Stomach (tissue), 9 donors: ENCODE data around the gene CYP1A2. TPM values are rescaled to one million over a fixed set of nuclear protein-coding genes. Genes with fewer than 3 reads are reported as not detected.

Experiments
- DNase-seq, 2 donors: peaks; one replicate each; pipeline versions ENCODE4 v3.0.0 to v3.0.0-alpha.2; 2013 to 2019
- H3K27ac ChIP-seq, 5 donors: fragments of 200-600 bp in 4 of 5; sonication (generic) in 4 of 5; one replicate each; pipeline ENCODE4 v1.5.1; 2013 to 2019; ENCODE audit warnings: mild to moderate bottlenecking in 1 of 5, moderate library complexity in 1 of 5
- H3K27me3 ChIP-seq, 3 donors: fragments of 200-600 bp; sonication (generic); one replicate each; pipeline ENCODE4 v1.5.1; 2017 to 2019; ENCODE audit warnings: mixed run types in 1 of 3
- H3K36me3 ChIP-seq, 4 donors: fragments of 200-600 bp; sonication (generic); 1 replicate in 3 of 4; 2 replicates in 1 of 4; pipeline ENCODE4 v1.5.1; 2016 to 2019
- H3K4me1 ChIP-seq, 4 donors: fragments of 200-600 bp; sonication (generic); one replicate each; pipeline ENCODE4 v1.5.1; 2016 to 2019
- H3K4me3 ChIP-seq, 4 donors: fragments of 200-600 bp; sonication (generic) in 3 of 4; one replicate each; pipeline ENCODE4 v1.5.1; 2016 to 2019; ENCODE audit warnings: mild to moderate bottlenecking in 1 of 4
- H3K9me3 ChIP-seq, 4 donors: fragments of 200-600 bp; sonication (generic); one replicate each; pipeline ENCODE4 v1.5.1; 2016 to 2019
- CTCF ChIP-seq, 7 experiments: fragments of 450-650 bp in 4 of 7; fragments of 200-600 bp in 3 of 7; sonication (generic) in 3 of 7; IDR thresholded peaks; one replicate each; pipeline ENCODE4 v1.5.1; 2016 to 2019; ENCODE audit warnings: antibody characterized with exemption in 7 of 7, control low read depth in 2 of 7, mild to moderate bottlenecking in 1 of 7
- EP300 ChIP-seq: sonication (generic); formaldehyde crosslinking; IDR thresholded peaks from one replicate; pipeline ENCODE4 v1.6.1; 2017; ENCODE audit warnings: antibody characterized with exemption
- POLR2A ChIP-seq, 4 donors: fragments of 450-650 bp; IDR thresholded peaks; one replicate each; pipeline ENCODE4 v1.6.1; 2016; ENCODE audit warnings: antibody characterized with exemption in 4 of 4, control low read depth in 2 of 4, mild to moderate bottlenecking in 1 of 4, moderate library complexity in 1 of 4
- POLR2AphosphoS5 ChIP-seq, 3 donors: sonication (generic); formaldehyde crosslinking; IDR thresholded peaks; one replicate each; pipeline ENCODE4 v1.6.1; 2016; ENCODE audit warnings: antibody characterized with exemption in 3 of 3
- WGBS, 5 donors: extraction: QIAGEN DNeasy Blood & Tissue Kit in 3 of 5; methylation state at CpG; one replicate each; pipeline versions ENCODE4 v1.1.5 to v1.1.7; 2013 to 2018; 5-methylcytosine and 5-hydroxymethylcytosine counted together
- intact Hi-C: fragments of 100-400 bp; cut with DNase I; formaldehyde crosslinking; loops from one replicate; pipeline ENCODE4 v1.15.1; 2023; ENCODE audit warnings: low total_unique reads
- polyA plus RNA-seq, 3 donors: library from polyadenylated mRNA; stranded (reverse); fragments of 200-250 nt; gene quantifications; one replicate each; pipeline ENCODE4 v1.2.3, GENCODE V29; 2013
- total RNA-seq, 5 donors: library from RNA; depleted of rRNA; stranded (reverse); fragments of >200 nt; gene quantifications; one replicate each; pipeline versions ENCODE4 v1.1.0 to v1.2.3, GENCODE V29; 2014 to 2016
- donor health status: healthy with polysubstance abuse.
- donor health status: Bipolar disorder and iron deficiency.
- donor health status: healthy.

Gene CYP1A2
- total and polyA plus RNA-seq, 8 donors, result not detected

GRCh38 chr15:74723754-74724334 lies 24.8 kb upstream of the CYP1A2 start:
- Histone ChIP-seq H3K27me3 (peaks cover 0 to 42% (median 9%) of the 10 kb centered on the region in 3 donors), H3K4me3 (peak overlapping the region in 1 of 4 donors; percentile 74), H3K27ac (no peak overlapping the region), H3K9me3 (no peaks in the 10 kb centered on the region), H3K36me3 (no peaks in the 10 kb centered on the region), H3K4me1 (peaks cover 10 to 21% (median 18%) of the 10 kb centered on the region in 4 donors)
- intact Hi-C loops, result no loop called here
- TF ChIP-seq CTCF (IDR thresholded peaks at IDR 0.05), result no peak
- TF ChIP-seq EP300, result no peak
- TF ChIP-seq POLR2A (IDR thresholded peaks at IDR 0.05), result no peak
- TF ChIP-seq POLR2AphosphoS5 (IDR thresholded peaks at IDR 0.05), result no peak
- 71 to 86% (median 78%) methylated on average over 1 of the region's 1 CpG for WGBS, 5 donors
- peak in 1 of 2 donors; percentile 74 for DNase-seq

GRCh38 chr15:74724570-74725224 lies 23.9 kb upstream of the CYP1A2 start:
- H3K9me3 ChIP-seq, result no peaks in the 10 kb centered on the region
- no peak for TF ChIP-seq CTCF (IDR thresholded peaks at IDR 0.05)
- intact Hi-C loops, result no loop called here
- H3K27ac ChIP-seq, result no peak overlapping the region
- peaks cover 0 to 50% (median 9%) of the 10 kb centered on the region in 3 donors for H3K27me3 ChIP-seq
- no peaks in the 10 kb centered on the region for H3K36me3 ChIP-seq
- DNase-seq, result no peak
- peaks cover 10 to 21% (median 18%) of the 10 kb centered on the region in 4 donors for H3K4me1 ChIP-seq
- peak overlapping the region in 1 of 4 donors; percentile 74 for H3K4me3 ChIP-seq

- Histone ChIP-seq H3K4me1 (peaks cover 10 to 21% (median 18%) of the 10 kb centered on the region in 4 donors), H3K27ac (peak within 1 kb of the TSS in 4 of 5 donors; percentile 15 to 61 (median 25)), H3K27me3 (peaks cover 0 to 56% (median 9%) of the 10 kb centered on the region in 3 donors), H3K36me3 (no peaks in the 10 kb centered on the region), H3K4me3 (peak within 1 kb of the TSS; percentile 59 to 74 (median 63)), H3K9me3 (no peaks in the 10 kb centered on the region)
- 0 to 3% (median 2%) methylated on average over 5 to 10 of the region's 10 CpGs for WGBS, 5 donors
- peak; percentile 61 for DNase-seq
- TF ChIP-seq CTCF (IDR thresholded peaks at IDR 0.05) (no peak), POLR2A (IDR thresholded peaks at IDR 0.05) (no peak), POLR2AphosphoS5 (IDR thresholded peaks at IDR 0.05) (no peak)
- intact Hi-C loops, result no loop called here
These were observed 23.3 kb upstream of the CYP1A2 start, which contains the start of gene CYP1A1 for GRCh38 chr15:74725225-74725774. CYP1A1 (minus strand) TSS chr15:74725528; CDS start chr15:74723097, 2,431 bp downstream.

GRCh38 chr15:74725845-74726773 lies 22.5 kb upstream of the CYP1A2 start:
- no peaks in the 10 kb centered on the region for H3K9me3 ChIP-seq
- peak overlapping the region in 4 of 5 donors; percentile 15 to 61 (median 25) for H3K27ac ChIP-seq
- intact Hi-C loops, result no loop called here
- H3K36me3 ChIP-seq, result no peaks in the 10 kb centered on the region
- no peak for TF ChIP-seq EP300
- TF ChIP-seq POLR2AphosphoS5 (IDR thresholded peaks at IDR 0.05), result no peak
- no peak for TF ChIP-seq POLR2A (IDR thresholded peaks at IDR 0.05)
- TF ChIP-seq CTCF (IDR thresholded peaks at IDR 0.05), result no peak
- H3K27me3 ChIP-seq, result peaks cover 0 to 64% (median 13%) of the 10 kb centered on the region in 3 donors
- 1 to 4% (median 2%) methylated on average over 17 to 86 of the region's 86 CpGs for WGBS, 5 donors
- H3K4me3 ChIP-seq, result peak overlapping the region; percentile 59 to 74 (median 63)
- H3K4me1 ChIP-seq, result peaks cover 10 to 21% (median 18%) of the 10 kb centered on the region in 4 donors
- DNase-seq, result peak; percentile 52 to 53
